ENCODE results near the gene CMIP. TPM values are rescaled to one million over a fixed set of nuclear protein-coding genes. Genes with fewer than 3 reads are reported as not detected.

The CMIP gene
- total and polyA plus RNA-seq, 10 of the 15 experiments (the other 5 are each of a cell fraction or from before 2014, with no cell fraction given), result 1.2 to 43.2 (median 4.4) TPM

- Histone ChIP-seq H3K27ac (ENCODE audit: control insufficient read depth, insufficient read depth) (no peak overlapping the region), H4K20me1 (ENCODE audit: control insufficient read depth, insufficient read depth) (no peaks in the 10 kb centered on the region), H3K79me2 (ENCODE audit: control insufficient read depth, insufficient read depth, low read length) (no peaks in the 10 kb centered on the region; the same call in none of the 2 replicates), H2AFZ (ENCODE audit: control insufficient read depth, low read depth, low read length) (no peak overlapping the region), H3K9ac (ENCODE audit: control insufficient read depth, insufficient read depth, low read length) (no peak overlapping the region), H3K27me3 (replicated peaks in 1 of 2; ENCODE audit: control insufficient read depth in 2 of 2, insufficient read depth in 2 of 2, low read length in 1 of 2) (no peaks in the 10 kb centered on the region), H3K4me1 (ENCODE audit: control insufficient read depth, insufficient read depth, low read length) (no peaks in the 10 kb centered on the region), H3K9me3 (replicated peaks; ENCODE audit: control insufficient read depth, insufficient read depth, low read length) (no peaks in the 10 kb centered on the region), H3K4me3 (no peak overlapping the region), H3K36me3 (ENCODE audit: control insufficient read depth in 2 of 2, insufficient read depth in 2 of 2, low read length in 1 of 2) (no peaks in the 10 kb centered on the region; a peak in 2 of 4 replicates), H3K4me2 (ENCODE audit: control insufficient read depth, insufficient read depth) (no peak overlapping the region)
- BruUV-seq (replicated peaks), result no TSS peak
- ATAC-seq (no peak), DNase-seq (ENCODE audit: low read depth, low spot score) (no peak), FAIRE-seq (no peak)
- intact Hi-C loops (cut with micrococcal nuclease; ENCODE audit: unreplicated experiment) (no loop called here), in situ Hi-C loops (cut with MboI) (no loop called here)
- ChIA-PET SMC1A (ENCODE audit: uncharacterized antibody, unreplicated experiment) (interaction anchor here (0.7 to 0.9 kb wide), 2 partner anchors 25 to 38 kb away, joined by 3 to 5 read pairs; no protein-coding TSS in a partner anchor), RAD21 (ENCODE audit: unreplicated experiment) (interaction anchor here (0.8 kb wide), 1 partner anchor 23 kb away, joined by 4 read pairs; no protein-coding TSS in a partner anchor), CTCF (no interaction called here), POLR2A (no interaction called here)
- WGBS (ENCODE audit: insufficient coverage, insufficient replicate concordance, low lambda C conversion rate, missing lambda C conversion rate), result 78% methylated on average over 7 of the region's 7 CpGs
- TF ChIP-seq IRF4 (IDR thresholded peaks at IDR 0.05; ENCODE audit: low read depth, low read length) (no peak), RELA (IDR thresholded peaks at IDR 0.05; ENCODE audit: borderline replicate concordance, partially characterized antibody) (no peak)
Observed at GRCh38 chr16:81573533-81574020, 129.0 kb downstream of the CMIP start.

GRCh38 chr16:81574168-81574567, 129.6 kb downstream of the CMIP start:
- no peaks in the 10 kb centered on the region for H3K27me3 ChIP-seq (replicated peaks in 1 of 2; ENCODE audit: control insufficient read depth in 2 of 2, insufficient read depth in 2 of 2, low read length in 1 of 2)
- H3K79me2 ChIP-seq (ENCODE audit: control insufficient read depth, insufficient read depth, low read length), result no peaks in the 10 kb centered on the region; the same call in none of the 2 replicates
- H3K4me2 ChIP-seq (ENCODE audit: control insufficient read depth, insufficient read depth), result no peak overlapping the region
- H3K4me3 ChIP-seq, result no peak overlapping the region
- no peak overlapping the region for H3K27ac ChIP-seq (ENCODE audit: control insufficient read depth, insufficient read depth)
- no peak overlapping the region for H2AFZ ChIP-seq (ENCODE audit: control insufficient read depth, low read depth, low read length)
- H3K9ac ChIP-seq (ENCODE audit: control insufficient read depth, insufficient read depth, low read length), result no peak overlapping the region
- no peaks in the 10 kb centered on the region for H4K20me1 ChIP-seq (ENCODE audit: control insufficient read depth, insufficient read depth)
- ChIA-PET SMC1A (ENCODE audit: uncharacterized antibody, unreplicated experiment) (no interaction called here), POLR2A (no interaction called here), CTCF (interaction anchor here (0.9 kb wide), 1 partner anchor 18 kb away, joined by 3 read pairs; no protein-coding TSS in a partner anchor), RAD21 (ENCODE audit: unreplicated experiment) (no interaction called here)
- BruUV-seq (replicated peaks), result no TSS peak
- no peaks in the 10 kb centered on the region for H3K9me3 ChIP-seq (replicated peaks; ENCODE audit: control insufficient read depth, insufficient read depth, low read length)
- ATAC-seq (no peak), FAIRE-seq (no peak), DNase-seq (ENCODE audit: low read depth, low spot score) (no peak)
- intact Hi-C loops (cut with micrococcal nuclease; ENCODE audit: unreplicated experiment), result no loop called here
- no peaks in the 10 kb centered on the region; a peak in 2 of 4 replicates for H3K36me3 ChIP-seq (ENCODE audit: control insufficient read depth in 2 of 2, insufficient read depth in 2 of 2, low read length in 1 of 2)
- H3K4me1 ChIP-seq (ENCODE audit: control insufficient read depth, insufficient read depth, low read length), result no peaks in the 10 kb centered on the region
- 94% methylated on average over 7 of the region's 7 CpGs for WGBS (ENCODE audit: insufficient coverage, insufficient replicate concordance, low lambda C conversion rate, missing lambda C conversion rate)
- in situ Hi-C loops (cut with MboI), result no loop called here
- TF ChIP-seq CHD2 (IDR thresholded peaks at IDR 0.05; ENCODE audit: borderline replicate concordance, low read depth, low read length), result no peak
- TF ChIP-seq MYB (IDR thresholded peaks at IDR 0.05; ENCODE audit: borderline replicate concordance, low read depth, low read length), result no peak
- no peak for TF ChIP-seq SREBF1 (IDR thresholded peaks at IDR 0.05; ENCODE audit: low read length)
- TF ChIP-seq IKZF1 (conservative IDR thresholded peaks at IDR 0.05), result no peak
- no peak for TF ChIP-seq HDAC6 (IDR thresholded peaks at IDR 0.05; ENCODE audit: unreplicated experiment)
- TF ChIP-seq YBX1 (IDR thresholded peaks at IDR 0.05), result no peak
- no peak for TF ChIP-seq SMARCA5 (IDR thresholded peaks at IDR 0.05)
- no peak for TF ChIP-seq HDAC2 (IDR thresholded peaks at IDR 0.05)
- no peak for TF ChIP-seq TBL1XR1 (IDR thresholded peaks at IDR 0.05; ENCODE audit: low read depth, low read length)
- TF ChIP-seq, protein P1, sequence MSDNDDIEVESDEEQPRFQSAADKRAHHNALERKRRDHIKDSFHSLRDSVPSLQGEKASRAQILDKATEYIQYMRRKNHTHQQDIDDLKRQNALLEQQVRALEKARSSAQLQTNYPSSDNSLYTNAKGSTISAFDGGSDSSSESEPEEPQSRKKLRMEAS (IDR thresholded peaks at IDR 0.05; ENCODE audit: low read depth, low read length), result no peak
- no peak for TF ChIP-seq CEBPB (IDR thresholded peaks at IDR 0.05; ENCODE audit: borderline replicate concordance in 1 of 2, low read depth in 2 of 2, low read length in 2 of 2)
- TF ChIP-seq ZBTB40 (IDR thresholded peaks at IDR 0.05; ENCODE audit: borderline replicate concordance), result no peak
- TF ChIP-seq TCF12 (IDR thresholded peaks at IDR 0.05; ENCODE audit: low read depth, low read length), result no peak
- TF ChIP-seq ZSCAN29 (IDR thresholded peaks at IDR 0.05), result no peak

Measured in GM12878 (cell line).